ENCODE measurements around the gene ENPP6.

The ENPP6 gene

DNA sequence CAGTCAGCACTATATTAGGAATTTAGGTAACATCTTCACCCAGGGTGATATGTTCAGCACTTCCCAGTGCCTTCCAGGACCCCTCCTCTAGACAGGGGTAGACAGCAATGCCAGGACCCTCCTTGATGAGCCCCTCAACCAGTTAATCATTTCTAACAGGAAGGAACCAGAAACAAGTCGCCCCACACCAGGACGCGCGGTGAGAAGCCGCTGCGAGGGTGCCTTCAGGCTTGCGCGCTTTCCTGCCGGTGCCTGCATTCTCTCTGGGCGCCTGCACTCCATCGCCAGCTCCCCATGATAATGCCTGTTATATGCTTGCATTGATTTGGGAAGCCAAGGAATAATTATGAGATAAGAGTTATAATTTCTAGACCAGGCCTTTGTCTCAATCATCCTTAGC is 116.0 kb downstream of the ENPP6 start:
- TF ChIP-seq, protein P1, sequence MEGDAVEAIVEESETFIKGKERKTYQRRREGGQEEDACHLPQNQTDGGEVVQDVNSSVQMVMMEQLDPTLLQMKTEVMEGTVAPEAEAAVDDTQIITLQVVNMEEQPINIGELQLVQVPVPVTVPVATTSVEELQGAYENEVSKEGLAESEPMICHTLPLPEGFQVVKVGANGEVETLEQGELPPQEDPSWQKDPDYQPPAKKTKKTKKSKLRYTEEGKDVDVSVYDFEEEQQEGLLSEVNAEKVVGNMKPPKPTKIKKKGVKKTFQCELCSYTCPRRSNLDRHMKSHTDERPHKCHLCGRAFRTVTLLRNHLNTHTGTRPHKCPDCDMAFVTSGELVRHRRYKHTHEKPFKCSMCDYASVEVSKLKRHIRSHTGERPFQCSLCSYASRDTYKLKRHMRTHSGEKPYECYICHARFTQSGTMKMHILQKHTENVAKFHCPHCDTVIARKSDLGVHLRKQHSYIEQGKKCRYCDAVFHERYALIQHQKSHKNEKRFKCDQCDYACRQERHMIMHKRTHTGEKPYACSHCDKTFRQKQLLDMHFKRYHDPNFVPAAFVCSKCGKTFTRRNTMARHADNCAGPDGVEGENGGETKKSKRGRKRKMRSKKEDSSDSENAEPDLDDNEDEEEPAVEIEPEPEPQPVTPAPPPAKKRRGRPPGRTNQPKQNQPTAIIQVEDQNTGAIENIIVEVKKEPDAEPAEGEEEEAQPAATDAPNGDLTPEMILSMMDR (IDR thresholded peaks at IDR 0.05; ENCODE audit: low read depth, low read length): no peak
- no peak for DNase-seq (ENCODE audit: extremely low read depth, low read depth)

DNA sequence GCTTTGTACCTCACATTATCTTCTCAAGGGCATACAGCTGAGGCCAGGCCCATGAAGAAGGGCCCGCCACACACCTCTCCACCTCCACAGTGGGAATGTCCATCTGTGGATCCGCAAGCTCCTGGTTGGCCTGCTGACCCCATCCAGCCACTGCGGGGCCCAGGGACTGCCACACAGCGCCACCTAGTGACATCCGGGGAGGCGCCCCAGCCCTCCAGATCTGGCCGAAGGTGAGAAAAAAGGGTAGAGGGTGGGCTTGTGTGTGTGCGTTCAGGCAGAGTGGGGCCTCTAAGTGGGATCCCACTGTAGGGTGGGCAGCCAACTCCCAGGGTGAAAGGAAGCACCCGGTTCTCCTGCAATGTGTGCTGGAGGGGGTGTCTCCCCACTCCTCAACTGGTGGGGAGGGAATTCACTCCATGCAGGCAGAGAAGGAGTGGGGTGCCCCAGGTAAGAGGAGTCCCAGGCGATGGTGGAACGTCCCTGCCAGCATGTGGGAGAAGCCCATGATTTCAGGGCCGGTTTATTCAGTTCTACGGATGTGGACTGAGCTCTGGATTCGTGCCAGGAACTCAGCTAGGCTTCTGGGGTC is 117.3 kb downstream of the ENPP6 start:
- DNase-seq (ENCODE audit: extremely low read depth, low read depth): no peak

DNA sequence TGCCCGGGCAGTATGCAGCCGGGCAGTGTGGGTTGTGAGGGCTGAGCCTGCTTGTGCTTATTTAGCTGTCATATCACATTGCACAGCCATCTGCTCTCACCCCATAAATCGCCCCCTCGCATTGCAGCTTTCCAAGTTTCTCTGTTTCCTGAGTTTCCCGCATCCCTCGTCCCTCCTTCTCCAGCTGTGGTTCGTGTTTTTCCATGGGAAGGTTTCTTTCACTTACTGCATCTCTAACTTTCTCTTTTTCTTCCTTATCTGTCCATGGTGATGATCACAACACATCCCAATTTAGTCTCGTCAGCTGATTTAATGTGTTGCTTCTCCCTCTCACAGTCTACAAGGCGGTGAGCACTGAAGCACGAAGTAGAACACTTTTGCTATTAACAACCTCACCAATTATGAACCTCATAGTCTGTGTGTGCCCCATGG is 118.1 kb downstream of the ENPP6 start:
- no peak for DNase-seq (ENCODE audit: extremely low read depth, low read depth)
- TF ChIP-seq, protein P1 (IDR thresholded peaks at IDR 0.05; ENCODE audit: low read depth, low read length): no peak

More for the DNA sequence above, 117.3 kb downstream of the ENPP6 start:
- TF ChIP-seq, protein P1 (IDR thresholded peaks at IDR 0.05; ENCODE audit: low read depth, low read length): peak; percentile 27

DNA sequence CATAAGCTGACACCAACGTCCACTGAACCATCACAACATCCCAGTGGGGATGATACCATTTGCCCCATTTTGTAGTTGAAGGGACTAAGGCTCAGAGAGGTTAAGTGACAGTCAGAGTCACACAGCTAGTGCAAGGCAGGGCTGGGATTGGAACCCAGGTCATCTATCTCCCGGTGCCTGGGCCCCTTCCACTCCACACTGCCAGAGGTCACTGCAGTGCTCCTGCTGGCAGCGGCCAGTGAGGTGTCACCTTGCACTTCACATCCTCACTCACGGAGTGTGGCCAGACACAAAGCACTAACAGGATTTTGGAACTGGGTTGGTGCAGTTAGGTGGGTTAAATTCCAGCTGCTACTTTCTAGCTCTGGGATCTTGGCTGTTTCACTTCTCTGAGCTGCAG is 118.7 kb downstream of the ENPP6 start:
- DNase-seq (ENCODE audit: extremely low read depth, low read depth): no peak
- TF ChIP-seq, protein P1 (IDR thresholded peaks at IDR 0.05; ENCODE audit: low read depth, low read length): no peak

DNA sequence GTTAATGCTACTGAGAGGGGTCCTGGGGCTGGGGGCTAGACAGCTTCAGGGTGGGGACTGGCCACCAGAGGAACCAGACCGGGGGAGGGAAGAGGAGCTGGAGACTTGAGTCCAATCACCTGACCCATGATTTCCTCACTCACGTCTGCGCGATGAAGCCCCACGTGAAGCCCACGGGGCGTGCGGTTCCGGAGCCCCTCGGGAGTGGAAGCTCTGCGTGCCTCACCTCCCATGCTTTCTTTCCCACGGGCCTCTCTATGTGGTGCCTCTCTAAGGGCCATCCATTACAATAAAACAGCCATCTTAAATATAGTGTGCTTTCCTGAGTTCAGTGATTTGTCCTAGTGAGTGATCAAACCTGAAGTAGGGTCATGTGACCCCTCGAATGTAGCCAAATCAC is 119.9 kb downstream of the ENPP6 start:
- TF ChIP-seq, protein P1 (IDR thresholded peaks at IDR 0.05; ENCODE audit: low read depth, low read length): no peak
- no peak for DNase-seq (ENCODE audit: extremely low read depth, low read depth)

DNA sequence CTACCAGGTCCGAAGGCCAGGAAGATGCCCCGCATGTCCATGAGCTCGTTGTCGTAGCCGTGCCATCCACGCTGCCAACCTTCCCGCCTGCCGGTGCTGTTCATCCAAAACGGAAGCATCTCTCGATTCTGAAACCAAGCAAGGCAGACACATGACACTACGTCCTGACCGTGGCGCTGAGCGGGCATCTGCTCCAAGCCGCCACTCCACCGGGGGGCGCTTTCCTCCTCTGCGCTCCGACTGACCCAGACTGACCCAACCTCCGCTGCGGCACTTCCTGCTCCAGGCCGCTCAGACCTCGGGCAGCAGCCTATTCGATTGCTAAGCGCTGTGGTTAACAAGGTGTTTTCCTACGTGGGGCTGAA is 120.5 kb downstream of the ENPP6 start:
- no peak for DNase-seq (ENCODE audit: extremely low read depth, low read depth)
- TF ChIP-seq, protein P1 (IDR thresholded peaks at IDR 0.05; ENCODE audit: low read depth, low read length): peak; percentile 22

DNA sequence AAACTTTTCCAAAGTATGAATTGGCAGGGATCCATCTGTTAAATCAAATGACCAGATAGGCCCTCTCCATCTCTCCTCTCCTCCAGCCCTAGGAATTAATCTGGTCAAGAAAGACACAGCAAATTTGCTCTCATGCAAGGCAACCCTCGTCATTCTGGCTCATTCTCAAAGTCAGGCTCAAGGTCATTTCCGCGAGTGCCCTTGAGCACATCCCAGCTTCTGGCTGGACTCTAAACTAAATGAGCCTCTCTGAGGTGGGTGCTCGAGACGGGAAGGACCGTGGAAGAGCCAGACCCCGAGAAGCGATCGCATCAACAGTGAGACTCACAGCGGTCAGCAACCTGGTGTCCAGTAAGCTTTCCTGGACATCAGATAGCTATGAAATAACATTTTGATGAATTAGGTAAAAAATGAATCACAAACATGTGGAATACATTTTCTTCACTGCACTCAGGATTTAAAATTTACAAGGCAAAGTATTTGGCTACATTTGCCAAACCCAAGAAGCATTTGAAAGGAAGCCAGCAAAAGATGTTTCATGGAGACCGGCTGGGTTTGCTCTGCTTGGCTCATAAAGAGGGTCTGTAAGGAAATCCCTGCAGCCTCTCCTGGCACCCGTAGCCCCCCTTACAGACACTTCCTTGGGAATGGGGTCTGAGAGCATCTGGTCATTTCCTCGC is 121.0 kb downstream of the ENPP6 start:
- TF ChIP-seq, protein P1 (IDR thresholded peaks at IDR 0.05; ENCODE audit: low read depth, low read length): no peak

More for the DNA sequence above, 121.0 kb downstream of the ENPP6 start:
- DNase-seq (ENCODE audit: extremely low read depth, low read depth): no peak

Data from AG09319 (cell line).